ENCODE measurements around the gene TXNL4B. TPM values are rescaled to one million over a fixed set of nuclear protein-coding genes. Genes with fewer than 3 reads are reported as not detected.
"Not testable (repeated sequence)": the region's sequence is repeated elsewhere in the genome, so short reads cannot be mapped to it uniquely, and the experiment has no call there.

Gene TXNL4B
- total RNA-seq, 1 donor from 2014 or later: 6.0 TPM

DNA sequence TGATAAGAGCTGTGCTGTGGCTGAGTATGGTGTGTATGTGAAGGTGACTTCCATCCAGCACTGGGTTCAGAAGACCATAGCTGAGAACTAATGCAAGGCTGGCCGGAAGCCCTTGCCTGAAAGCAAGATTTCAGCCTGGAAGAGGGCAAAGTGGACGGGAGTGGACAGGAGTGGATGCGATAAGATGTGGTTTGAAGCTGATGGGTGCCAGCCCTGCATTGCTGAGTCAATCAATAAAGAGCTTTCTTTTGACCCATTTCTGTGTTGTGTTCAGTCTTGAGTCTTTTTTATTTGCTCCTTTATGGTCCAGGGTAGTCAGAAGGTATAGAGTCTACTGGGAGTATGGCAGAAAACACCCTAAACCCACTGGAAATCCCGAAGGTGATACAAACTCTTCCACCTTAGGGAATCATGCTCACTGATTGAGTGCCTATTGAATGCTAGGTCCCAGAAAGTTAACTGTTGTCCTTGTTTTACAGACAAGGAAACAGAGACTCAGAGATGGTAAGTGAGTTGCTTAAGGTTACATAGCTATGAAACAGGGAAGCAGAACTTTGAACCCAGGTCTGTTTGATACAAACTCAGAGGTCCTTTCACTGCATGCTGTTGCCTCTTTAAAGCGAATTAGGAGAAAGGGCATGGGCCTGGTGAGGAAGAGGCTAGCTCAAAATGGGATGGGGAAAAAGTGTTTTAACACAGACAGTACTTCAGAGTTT, 16.3 kb downstream of the TXNL4B start:
- not testable (repeated sequence) for DNase-seq (ENCODE audit: extremely low read depth, low read depth, low spot score)

DNA sequence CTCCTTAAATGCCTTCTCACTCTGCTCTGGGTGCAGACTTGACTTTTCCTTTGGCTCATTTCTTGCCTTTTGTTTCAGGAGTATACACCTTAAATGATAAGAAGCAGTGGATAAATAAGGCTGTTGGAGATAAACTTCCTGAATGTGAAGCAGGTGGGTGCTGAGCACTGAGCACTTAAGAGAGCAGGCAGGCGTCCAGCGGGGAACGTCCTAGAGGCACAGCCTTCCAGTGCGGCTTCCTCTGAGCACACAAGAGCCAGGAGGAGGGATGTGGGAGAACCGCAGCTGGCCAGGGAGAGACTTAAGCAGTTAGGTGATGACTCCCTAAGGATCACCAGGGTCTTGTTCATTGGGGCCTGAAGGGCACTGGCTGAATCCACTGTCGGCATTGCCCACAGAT, 18.4 kb downstream of the TXNL4B start:
- not testable (repeated sequence) for DNase-seq (ENCODE audit: extremely low read depth, low read depth, low spot score)

DNA sequence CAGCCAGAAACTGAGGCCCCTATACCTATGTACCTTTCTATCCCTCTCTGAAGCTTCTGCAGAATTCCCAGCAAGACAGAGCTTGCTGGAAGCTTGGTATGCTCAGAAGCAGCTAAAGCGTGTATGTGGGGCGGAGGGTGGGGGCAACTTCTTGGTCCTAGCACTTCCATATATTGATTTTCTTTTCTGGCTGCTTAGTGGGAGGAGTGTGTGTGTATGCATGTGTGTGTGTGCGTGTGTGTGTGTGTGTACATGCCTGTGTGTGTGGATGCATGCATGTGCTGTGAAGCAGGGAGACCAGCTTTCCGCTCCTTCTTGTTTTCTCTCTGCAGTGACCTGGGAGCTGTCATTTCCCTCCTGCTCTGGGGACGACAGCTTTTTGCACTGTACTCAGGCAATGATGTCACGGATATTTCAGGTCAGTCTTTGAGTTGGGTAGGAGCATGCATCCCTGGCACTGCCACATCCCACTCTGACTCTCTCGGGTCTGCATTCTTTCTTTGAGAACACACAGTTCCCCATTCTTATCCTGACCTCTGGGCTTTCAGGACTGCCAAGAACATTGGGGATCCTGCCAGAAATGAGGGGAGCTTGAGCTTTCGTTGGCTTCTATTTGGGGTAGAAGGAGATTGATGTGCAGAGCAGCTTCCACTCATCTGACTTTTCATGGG, 19.7 kb downstream of the TXNL4B start:
- DNase-seq (ENCODE audit: extremely low read depth, low read depth, low spot score): no peak

DNA sequence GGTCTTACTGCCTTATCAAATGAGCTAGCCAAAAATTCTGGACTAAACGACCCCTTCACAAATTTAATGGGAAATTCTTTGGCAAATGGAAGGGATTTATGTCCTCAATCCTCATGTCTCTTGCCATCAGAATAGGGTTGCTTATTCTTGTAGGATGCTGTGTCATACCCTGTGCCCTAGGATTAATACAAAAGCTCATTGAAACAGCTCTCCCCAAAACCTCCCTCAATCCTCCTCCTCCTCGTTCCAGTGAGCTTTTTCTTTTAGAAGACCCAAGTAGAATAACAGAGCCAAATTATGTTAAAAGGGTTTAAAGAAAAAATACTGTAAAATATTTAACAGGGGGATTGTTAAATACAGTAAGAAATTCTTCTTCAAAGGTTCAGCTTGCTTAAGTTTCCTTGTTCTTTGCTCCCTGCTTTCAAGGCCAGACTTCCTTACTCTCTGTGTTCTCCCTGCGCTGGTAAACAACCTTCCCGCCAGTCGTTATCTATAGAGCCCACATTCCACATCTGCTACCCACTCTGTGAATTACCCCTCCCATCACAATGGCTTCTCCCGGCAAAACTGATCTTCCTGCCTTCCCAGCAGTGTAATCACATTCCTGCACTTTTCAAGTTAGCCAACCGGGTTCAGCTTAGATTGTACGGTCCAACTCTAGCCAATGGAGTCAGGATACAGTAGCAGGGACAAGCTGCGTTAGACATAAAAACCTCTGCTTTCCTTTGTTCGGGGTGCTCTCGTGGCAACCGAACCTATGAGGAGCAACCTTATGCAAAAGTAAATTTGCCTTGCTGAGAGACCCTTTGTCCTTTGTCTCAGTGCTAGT, 20.7 kb downstream of the TXNL4B start:
- no peak for DNase-seq (ENCODE audit: extremely low read depth, low read depth, low spot score)

DNA sequence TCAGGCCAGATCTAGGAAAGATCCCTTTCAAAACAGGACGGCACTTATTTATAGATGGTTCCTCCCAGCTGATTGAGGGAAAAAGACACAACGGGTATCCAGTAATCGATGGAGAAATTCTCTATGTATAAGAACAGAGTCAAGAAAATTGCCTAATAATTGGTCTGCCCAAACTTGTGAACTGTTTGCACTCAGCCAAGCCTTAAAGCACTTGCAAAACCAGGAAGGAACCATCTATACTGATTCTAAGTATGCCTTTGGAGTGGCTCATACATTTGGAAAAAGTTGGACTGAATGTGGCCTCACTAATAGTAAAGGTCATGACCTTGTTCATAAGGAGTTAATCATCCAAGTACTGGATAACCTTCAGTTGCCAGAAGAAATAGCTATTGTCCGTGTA, 24.5 kb downstream of the TXNL4B start:
- no peak for DNase-seq (ENCODE audit: extremely low read depth, low read depth, low spot score)

DNA sequence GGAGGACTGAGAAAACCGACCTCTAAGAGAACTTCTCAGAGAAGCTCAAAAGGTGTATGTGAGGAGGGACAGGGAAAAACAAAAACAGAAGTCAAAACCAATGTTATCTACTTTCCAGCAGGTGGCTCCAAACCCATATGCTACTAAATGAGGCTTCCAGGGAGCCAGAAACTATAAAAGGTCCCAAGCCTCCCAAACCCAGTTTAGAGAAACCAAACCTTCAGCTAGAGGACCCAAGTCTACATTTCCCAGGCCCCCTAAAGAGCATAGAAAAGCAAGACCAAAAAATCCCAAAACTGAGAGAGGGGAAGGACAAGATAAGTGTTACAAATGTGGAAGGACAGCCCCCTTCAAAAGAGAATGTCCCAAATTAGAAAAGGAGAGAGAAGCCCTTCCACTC, 26.7 kb downstream of the TXNL4B start:
- DNase-seq (ENCODE audit: extremely low read depth, low read depth, low spot score): no peak

DNA sequence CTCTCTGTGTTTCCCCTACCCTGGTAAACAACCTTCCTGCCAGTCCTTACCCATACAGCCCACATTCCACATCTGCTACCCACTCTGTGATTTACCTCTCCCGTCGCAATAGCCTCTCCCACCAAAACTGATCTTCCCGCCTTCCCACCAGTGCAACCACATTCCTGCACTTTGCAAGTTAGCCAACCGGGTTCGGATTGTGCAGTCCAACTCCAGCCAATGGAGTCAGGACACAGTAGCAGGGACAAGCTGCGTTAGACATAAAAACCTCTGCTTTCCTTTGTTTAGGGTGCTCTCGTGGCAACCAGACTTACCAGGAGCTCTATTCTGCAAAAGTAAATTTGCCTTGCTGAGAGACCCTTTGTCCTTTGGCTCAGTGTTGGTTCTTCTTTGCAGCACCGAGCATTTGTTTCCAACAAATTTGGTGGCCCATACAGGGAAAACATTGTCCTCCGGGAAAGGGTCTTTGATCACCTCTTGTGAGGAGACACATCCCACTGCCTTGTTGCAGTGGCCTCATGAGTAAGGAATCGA, 29.0 kb downstream of the TXNL4B start:
- no peak for DNase-seq (ENCODE audit: extremely low read depth, low read depth, low spot score)

DNA sequence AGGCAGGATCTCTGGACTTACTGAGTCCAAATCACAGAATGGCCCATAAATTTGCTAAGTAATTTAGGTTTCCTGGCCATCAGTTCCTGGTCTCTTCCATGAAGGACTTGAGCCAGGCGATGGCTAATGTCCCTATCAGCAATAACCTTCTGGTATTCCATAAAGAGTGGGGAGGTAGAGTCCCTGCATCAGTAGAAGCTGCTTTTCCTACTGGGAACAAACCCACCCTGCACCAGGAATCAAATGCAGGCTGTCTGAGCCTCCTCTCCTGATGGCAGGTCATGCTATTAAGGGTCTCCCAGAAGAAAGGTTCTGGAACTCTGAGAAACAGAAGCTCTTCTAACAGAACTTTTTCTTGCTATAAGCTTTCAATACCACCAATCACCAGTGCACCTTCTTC, 31.9 kb downstream of the TXNL4B start:
- DNase-seq (ENCODE audit: extremely low read depth, low read depth, low spot score): no peak

DNA sequence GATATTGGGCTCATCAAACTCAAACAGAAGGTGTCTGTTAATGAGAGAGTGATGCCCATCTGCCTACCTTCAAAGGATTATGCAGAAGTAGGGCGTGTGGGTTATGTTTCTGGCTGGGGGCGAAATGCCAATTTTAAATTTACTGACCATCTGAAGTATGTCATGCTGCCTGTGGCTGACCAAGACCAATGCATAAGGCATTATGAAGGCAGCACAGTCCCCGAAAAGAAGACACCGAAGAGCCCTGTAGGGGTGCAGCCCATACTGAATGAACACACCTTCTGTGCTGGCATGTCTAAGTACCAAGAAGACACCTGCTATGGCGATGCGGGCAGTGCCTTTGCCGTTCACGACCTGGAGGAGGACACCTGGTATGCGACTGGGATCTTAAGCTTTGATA, 33.0 kb downstream of the TXNL4B start:
- DNase-seq (ENCODE audit: extremely low read depth, low read depth, low spot score): no peak

DNA sequence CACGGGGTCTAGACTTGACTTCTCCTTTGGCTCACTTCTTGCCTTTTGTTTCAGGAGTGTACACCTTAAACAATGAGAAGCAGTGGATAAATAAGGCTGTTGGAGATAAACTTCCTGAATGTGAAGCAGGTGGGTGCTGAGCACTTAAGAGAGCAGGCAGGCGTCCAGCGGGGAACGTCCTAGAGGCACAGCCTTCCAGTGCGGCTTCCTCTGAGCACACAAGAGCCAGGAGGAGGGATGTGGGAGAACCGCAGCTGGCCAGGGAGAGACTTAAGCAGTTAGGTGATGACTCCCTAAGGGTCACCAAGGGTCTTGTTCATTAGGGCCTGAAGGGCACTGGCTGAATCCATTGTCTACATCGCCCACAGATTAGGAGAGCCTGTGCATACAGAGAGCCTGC, 34.4 kb downstream of the TXNL4B start:
- DNase-seq (ENCODE audit: extremely low read depth, low read depth, low spot score): not testable (repeated sequence)

DNA sequence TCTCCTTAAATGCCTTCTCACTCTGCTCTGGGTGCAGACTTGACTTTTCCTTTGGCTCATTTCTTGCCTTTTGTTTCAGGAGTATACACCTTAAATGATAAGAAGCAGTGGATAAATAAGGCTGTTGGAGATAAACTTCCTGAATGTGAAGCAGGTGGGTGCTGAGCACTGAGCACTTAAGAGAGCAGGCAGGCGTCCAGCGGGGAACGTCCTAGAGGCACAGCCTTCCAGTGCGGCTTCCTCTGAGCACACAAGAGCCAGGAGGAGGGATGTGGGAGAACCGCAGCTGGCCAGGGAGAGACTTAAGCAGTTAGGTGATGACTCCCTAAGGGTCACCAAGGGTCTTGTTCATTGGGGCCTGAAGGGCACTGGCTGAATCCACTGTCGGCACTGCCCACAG, 36.1 kb downstream of the TXNL4B start:
- DNase-seq (ENCODE audit: extremely low read depth, low read depth, low spot score): not testable (repeated sequence)

DNA sequence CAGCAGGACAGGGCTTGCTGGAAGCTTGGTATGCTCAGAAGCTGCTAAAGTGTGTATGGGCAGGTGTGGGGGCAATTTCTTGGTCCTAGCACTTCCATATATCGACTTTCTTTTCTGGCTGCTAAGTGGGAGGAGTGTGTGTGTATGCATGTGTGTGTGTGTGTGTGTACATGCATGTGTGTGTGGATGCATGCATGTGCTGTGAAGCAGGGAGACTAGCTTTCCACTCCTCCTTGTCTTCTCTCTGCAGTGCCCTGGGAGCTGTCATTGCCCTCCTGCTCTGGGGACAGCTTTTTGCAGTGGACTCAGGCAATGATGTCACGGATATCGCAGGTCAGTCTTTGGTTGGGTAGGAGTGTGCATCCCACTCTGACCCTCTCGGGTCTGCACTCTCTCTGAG, 37.5 kb downstream of the TXNL4B start:
- DNase-seq (ENCODE audit: extremely low read depth, low read depth, low spot score): no peak

DNA sequence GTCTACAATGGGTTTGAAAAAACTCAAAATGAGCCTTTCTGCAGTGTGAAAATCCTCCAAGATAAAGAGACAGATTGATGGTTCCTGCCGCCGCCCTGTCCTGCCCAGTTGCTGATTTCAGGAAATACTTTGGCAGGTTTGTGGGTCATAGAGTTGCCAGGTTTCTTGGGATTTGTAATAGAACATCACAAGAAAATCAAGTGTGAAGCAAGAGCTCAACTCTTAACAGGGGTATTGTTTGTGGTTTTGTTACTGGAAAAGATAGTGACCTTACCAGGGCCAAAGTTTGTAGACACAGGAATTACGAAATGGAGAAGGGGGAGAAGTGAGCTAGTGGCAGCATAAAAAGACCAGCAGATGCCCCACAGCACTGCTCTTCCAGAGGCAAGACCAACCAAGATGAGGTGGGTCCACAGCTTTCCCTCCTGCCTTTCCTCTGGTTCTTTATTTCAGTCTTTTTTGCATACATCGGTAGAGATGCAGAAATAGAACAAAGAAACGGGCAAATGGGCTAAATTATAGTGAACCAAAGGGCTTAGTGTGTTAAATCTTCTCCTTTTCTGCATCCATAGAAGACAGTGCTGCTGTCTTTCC, 39.1 kb downstream of the TXNL4B start, which contains the start of gene HP:
HP (plus strand) TSS at position 252 of the 594 bp plus-strand sequence; CDS start at position 400, 148 bp downstream.
- DNase-seq (ENCODE audit: extremely low read depth, low read depth, low spot score): not testable (repeated sequence)

DNA sequence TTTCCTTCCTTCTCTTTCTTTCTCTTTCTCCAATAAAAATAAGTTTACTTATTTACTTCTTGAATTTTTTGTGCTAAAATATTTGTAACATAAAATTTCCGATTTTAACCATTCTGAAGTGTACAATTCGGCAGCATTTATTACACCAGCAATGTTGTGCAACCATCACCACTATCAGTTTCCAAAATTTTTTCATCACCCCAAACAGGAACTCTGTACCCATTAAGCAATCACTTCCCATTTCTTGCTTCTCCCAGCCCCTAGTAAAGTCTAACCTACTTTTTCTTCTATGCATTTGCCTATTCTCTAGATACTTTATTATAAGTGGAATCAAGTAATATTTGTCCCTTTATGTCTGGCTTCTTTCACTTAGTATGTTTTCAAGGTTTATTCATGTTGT, 41.6 kb downstream of the TXNL4B start:
- DNase-seq (ENCODE audit: extremely low read depth, low read depth, low spot score): no peak

DNA sequence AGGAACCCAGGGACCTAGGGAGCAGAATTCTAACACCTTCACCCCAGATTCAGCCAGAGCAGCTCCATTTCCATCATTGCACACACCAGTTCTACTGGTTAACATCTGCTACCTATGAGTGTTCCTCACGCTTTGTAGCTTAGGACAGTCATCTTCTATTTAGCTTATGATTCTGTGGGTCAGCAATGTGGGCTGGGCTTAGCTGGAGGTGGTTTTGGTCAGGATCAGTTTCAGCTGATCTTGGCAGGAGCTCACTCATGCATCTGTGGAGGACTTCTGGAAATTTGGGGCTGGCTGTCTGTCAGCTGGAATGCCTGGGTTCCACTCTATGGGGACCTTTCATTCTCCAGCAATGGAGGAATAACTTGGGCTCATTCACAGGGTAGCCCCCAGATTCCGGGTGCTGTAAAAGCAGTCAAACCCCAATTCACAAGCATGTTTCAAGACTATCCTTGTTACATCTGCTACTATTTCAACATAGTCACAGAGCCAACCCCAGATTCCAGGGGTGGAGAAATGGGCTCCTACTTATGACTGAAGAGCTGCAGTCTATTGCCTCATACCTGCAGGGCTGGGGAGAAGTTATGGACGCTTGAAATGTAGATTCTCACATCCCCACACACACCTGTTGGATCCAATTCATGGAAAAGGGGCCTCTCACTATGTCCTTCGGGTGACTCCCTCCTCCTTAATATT, 42.5 kb downstream of the TXNL4B start:
- DNase-seq (ENCODE audit: extremely low read depth, low read depth, low spot score): no peak

DNA sequence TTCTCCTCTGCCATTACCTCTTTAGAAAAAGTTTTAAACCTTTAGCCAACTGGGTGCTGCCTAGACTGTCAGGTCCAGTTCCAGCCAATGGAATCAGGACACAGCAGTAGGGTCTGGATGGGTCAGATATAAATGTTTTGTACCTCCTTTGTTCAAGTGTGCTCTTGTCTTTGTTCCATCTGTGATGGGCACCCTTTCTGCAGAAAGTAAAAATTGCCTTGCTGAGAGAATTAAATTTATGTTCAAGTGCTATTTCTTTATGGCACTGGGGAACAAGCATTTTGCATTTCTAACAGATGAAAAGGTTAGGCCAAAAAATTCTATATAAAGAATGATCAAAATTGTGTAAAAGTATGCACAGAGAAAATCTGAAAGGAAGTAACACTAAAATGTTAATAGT, 44.3 kb downstream of the TXNL4B start:
- no peak for DNase-seq (ENCODE audit: extremely low read depth, low read depth, low spot score)

DNA sequence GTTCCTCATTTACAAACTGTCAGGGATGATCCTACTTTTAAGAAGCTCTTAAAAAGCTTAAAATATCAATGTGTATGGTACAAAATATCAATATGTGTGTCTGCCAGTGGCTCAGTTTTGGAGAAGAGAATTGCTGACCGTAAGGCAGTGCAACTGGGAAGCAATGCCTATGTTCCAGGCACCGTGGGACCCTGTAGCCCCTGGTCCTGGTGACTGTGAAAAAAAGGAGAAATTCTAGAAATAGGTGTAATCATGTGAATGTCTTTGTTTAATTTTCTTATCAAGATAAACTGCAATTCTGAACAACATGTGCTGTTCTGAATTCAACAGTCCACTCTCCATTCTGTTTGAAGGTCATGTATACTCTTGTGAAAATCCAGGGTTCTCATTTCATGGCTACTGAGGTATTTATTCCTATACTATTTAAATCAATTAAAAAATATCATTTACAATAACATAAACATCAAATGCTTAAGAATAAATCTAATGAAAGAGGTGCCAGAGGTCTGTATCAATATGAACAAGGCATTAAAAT, 48.5 kb downstream of the TXNL4B start:
- DNase-seq (ENCODE audit: extremely low read depth, low read depth, low spot score): no peak

DNA sequence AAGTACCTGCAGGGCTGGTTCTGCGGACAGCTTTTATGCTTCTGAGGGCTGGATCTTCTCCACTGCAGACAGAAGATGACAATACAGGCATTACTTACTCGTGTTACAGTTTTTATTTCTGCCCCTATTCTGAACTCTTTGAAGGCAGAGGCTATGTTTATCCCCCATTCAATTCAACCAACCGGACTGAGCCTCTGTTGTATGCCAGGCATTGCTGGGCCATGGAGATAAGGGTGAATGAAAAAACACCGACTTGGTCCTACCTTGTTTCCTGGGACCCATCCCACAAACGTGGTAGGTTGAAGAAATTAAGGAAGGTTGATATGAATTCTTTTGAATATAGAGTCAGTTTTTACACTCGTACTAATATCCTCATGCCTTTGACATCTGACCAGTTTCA, 49.1 kb downstream of the TXNL4B start:
- DNase-seq (ENCODE audit: extremely low read depth, low read depth, low spot score): no peak

DNA sequence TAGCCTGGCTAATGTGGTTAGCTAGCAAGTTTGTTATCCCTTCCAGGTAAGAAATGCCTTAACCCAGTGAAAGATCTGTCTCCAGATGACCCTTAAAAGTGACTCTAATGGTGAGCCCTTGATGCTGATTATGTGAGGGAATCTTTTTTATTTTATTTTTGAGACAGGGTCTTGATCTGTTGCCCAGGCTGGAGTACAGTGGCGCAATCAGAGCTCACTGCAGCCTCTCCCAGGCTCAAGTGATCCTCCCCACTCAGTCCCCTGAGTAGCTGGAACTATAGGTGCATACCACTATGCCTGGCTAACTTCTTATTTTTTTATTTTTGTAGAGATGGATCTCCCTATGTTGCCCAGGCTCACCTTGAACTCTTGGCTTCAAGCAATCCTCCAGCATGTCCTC, 49.9 kb downstream of the TXNL4B start:
- DNase-seq (ENCODE audit: extremely low read depth, low read depth, low spot score): no peak

DNA sequence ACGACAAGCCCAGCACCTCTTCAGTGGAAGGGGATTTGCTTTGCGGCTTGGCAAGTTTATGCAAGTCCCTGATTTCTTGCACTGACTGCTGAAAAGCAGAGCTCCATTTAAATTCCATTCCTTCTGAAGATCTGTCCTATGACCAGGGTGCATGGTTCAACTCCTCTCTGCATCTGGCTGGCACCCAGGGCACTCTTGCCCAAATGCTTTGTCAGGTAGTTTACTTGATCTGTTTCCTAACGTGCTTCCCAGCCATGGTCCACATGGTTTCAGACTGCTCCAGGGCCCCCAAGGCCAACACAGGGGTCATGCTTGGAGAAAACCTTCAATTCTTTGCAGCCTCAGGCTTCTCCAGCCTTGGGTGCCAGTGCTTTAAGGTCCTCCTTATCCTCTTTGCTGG, 50.4 kb downstream of the TXNL4B start:
- DNase-seq (ENCODE audit: extremely low read depth, low read depth, low spot score): no peak
